Activated CD8-positive, alpha-beta memory T cell treated with anti-CD3 and anti-CD28 coated beads, Interleukin-2, amount 50 U/mL, for 24 hours (primary cell): ENCODE measurements around the gene CHCHD3.
"Not testable (repeated sequence)": the region's sequence is repeated elsewhere in the genome, so short reads cannot be mapped to it uniquely, and the experiment has no call there.

ENCODE experiments used
- DNase-seq: peaks from one replicate; pipeline ENCODE4 v3.0.0-alpha.2; 2020; ENCODE audit errors: extremely low read depth

Gene CHCHD3

DNA sequence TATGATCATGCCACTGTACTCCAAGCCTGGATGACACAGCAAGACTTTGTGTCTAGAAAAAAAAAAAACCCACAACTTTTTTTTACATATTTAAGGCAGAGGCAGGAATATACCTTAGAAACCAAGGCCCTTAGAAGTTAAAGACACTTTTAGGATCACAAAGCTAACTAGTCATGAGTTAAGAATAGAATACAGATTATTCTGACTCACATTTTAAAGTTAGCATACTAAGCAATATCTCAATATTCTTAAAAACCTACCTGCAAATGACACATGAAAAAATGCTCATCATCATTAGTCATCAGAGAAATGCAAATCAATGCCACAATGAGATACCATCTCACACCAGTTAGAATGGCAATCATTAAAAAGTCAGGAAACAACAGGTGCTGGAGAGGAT is 177.7 kb downstream of the CHCHD3 start:
- DNase-seq, result no peak

GRCh38 chr7:132902294-132902693 is 179.6 kb downstream of the CHCHD3 start:
- not testable (repeated sequence) for DNase-seq

DNA sequence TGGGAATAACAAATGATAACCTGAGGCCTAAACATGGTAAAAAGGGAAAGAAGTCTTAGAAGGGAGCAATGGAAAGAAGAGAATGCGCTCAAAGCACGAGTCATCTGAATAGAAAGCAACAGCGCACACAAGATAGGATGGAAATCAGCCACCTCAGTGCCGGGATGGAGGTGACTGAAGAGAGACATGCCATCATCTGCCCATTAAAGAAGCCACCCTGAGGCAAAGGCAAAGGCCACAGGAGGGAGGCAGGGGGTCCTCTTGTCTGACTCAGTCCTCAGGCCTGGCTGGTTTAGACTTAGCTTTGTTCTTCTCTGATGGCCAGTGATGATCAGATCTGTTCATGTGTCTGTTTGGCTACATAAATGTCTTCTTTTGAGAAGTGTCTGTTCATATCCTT is 180.6 kb downstream of the CHCHD3 start:
- no peak for DNase-seq

DNA sequence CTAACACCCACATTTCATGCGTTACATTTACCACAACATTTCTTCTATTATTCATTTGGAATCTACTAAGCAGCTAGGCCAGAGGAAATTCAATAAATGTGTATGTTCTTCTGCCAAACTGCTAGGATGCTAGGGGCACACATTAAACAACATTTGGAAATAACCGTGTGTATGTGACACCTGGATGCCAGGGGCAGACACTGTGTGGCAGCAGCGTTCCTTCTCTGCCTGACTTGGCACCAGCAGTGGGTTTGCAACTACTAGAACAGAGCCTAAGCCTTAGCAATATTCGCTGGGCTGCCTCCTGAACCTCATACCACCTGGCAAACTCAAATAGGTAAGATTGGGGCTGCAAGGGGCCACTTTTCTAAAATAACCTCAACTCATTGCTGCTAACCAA is 182.1 kb downstream of the CHCHD3 start:
- no peak for DNase-seq

DNA sequence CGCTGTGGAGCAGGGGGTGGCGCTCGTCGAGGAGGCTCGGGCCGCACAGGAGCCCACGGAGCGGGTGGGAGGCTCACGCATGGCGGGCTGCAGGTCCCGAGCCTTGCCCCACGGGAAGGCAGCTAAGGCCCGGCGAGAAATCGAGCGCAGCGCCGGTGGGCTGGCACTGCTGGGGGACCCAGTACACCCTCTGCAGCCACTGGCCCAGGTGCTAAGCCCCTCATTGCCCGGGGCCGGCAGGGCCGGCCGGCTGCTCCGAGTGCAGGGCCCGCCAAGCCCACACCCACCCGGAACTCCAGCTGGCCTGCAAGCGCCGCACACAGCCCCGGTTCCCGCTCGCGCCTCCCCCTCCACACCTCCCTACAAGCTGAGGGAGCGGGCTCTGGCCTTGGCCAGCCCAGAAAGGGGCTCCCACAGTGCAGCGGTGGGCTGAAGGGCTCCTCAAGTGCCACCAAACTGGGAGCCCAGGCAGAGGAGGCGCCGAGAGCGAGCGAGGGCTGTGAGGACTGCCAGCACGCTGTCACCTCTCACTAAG is 183.2 kb downstream of the CHCHD3 start:
- DNase-seq, result not testable (repeated sequence)

- DNase-seq, result no peak
These were observed 184.7 kb downstream of the CHCHD3 start for GRCh38 chr7:132897093-132897687.

- DNase-seq, result no peak
These were observed 186.7 kb downstream of the CHCHD3 start for GRCh38 chr7:132895231-132895630.

DNA sequence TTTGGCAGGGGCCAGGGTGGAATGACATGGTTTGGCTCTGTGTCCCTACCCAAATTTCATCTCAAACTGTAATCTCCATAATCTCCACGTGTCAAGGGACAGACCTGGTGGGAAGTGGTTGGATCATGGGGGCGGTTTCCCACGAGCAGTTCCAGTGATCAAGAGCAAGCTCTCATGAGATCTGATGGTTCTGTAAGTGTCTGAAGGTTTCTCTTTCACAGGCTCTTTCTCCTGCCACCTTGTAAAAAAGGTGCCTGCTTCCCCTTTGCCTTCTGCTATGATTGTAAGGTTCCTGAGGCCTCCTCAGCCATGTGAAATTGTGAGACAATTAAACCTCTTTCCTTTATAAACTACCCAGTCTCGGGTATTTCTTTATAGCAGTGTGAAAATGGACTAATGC is 188.3 kb downstream of the CHCHD3 start:
- DNase-seq, result no peak

DNA sequence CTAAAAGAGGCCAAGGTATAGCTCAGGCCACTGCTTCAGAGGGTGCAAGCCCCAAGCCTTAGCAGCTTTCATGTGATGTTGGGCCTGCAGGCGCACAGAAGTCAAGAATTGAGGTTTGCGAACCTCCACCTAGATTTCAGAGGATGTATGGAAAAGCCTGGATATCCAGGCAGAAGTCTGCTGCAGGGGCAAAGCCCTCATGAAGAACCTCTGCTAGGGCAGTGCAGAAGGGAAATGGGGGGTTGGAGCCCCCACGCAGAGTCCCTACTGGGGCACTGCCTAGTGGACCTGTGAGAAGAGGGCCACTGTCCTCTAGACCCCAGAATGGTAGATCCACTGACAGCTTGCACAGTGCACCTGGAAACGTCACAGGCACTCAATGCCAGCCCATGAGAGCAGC is 189.1 kb downstream of the CHCHD3 start:
- DNase-seq, result not testable (repeated sequence)

DNA sequence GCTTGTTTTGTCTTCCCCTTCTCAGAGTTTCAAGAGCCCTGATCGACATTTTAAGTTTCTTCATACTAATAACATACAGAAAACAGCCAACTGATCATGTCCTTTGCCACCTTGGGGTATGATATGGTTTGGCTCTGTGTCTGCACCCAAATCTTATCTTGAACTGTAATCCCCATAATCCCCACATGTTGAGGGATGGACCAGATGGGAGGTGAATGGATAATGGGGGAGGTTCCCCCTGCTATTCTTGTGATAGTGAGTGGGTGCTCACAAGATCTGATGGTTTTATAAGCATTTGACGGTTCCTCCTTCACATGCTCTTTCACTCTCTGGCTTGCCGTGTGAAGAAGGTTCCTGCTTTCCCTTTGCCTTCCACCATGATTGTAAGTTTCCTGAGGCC is 190.3 kb downstream of the CHCHD3 start:
- no peak for DNase-seq

GRCh38 chr7:132882714-132883428 is 199.0 kb downstream of the CHCHD3 start:
- DNase-seq, result peak; percentile 1

DNA sequence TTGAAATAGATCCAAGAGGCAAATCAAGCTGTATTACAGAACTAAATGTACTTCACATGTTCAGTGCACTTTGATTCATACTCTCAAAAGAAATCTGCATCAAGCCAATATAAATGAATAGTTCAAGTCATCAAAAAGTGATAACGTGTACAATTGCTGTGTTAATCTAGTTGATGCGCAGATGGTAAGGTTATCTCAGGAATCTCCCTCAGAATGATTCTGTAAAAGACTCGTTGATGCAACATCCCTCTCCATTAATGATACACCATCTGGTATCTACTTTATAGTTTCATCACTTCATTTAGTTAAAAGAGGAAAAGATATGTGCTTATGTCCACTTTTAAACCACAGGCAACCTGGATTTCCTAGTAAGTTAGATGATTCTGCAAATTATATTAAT is 200.6 kb downstream of the CHCHD3 start:
- no peak for DNase-seq

- DNase-seq, result no peak
These were observed 202.3 kb downstream of the CHCHD3 start for GRCh38 chr7:132879579-132879978.

DNA sequence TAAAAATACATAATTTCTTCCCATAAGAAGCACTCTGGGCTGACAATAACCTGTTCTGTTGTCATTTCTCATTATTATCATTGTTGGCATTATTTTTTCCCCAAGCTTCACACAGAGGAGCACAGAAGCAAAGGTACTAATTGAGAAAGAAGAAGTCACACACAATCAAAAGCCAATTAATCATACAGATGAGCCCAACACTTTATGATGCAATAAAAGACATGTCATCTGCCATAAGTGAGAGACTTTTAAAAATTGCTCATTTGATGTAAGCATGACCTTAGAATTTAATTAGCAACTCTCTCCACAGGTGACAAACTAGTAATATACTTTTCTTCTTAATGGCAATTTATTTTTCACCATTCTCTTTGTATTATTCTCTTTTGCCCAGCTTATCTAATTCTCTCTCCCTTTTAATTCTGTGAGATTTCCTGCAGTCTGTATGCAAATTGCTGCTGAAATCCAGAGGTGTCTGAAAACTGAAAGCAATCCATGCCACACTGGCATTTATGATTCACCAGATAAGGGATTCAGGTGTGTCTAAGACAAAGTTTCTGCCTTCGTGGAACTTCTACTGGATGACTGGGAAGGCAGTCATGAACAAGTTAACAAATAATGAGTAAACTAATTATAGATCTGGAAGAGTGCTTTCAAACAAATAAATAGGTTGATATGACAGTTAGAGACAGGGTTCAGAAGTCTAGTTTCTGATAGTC is 203.5 kb downstream of the CHCHD3 start:
- no peak for DNase-seq

- DNase-seq, result no peak
These were observed 204.3 kb downstream of the CHCHD3 start for GRCh38 chr7:132877573-132877972.

DNA sequence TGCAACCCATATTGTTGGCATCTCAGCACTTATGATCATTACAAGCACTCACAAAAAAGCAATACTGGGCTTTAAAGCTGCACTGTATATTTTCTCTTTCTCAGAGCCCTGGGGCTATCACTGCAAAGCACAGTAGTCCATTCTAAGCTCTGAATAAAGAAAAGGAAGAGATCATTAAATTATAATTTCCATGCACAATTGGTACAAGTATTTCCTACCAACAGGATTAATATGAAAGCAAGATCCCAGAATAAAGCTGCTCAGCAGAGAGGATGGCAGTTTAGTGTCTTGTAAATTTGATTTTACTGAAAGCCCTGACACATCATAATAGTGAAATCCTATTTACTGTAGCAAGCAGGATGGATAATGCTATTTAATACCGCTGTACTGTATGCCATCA is 205.3 kb downstream of the CHCHD3 start:
- DNase-seq, result no peak

- DNase-seq, result no peak
These were observed 209.9 kb downstream of the CHCHD3 start for GRCh38 chr7:132872034-132872433.

GRCh38 chr7:132871419-132871818 is 210.5 kb downstream of the CHCHD3 start:
- no peak for DNase-seq

DNA sequence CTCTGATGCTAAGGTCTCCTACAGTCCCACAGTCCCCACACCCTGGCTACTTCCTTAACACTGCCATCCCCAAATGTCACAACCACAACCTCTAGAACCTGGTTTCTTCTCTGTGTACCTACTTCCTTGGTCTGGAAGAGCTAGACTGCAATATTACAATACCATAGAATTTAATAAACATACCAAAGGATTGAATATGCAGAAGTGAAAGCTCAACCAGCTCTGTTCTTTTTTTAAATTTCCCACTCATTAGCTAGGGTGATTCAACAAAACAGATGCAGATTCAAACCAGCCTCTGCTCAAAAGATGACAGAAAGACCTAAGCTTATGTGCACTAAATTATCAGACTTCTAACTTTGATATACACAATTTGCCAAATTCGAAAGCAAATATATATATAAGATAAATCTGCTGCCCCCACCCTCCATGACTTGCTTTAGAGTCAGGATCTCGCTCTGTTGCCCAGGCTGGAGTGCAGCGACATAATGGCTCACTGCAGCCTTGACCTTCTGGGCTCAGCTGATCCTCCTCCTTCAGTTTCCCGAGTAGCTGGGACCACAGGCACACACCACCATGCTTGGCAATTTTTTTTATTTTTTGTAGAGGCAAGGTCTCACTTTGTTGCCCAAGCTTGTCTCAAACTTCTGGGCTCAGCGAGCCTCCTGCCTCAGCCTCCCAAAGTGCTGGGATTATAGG is 212.6 kb downstream of the CHCHD3 start:
- no peak for DNase-seq

DNA sequence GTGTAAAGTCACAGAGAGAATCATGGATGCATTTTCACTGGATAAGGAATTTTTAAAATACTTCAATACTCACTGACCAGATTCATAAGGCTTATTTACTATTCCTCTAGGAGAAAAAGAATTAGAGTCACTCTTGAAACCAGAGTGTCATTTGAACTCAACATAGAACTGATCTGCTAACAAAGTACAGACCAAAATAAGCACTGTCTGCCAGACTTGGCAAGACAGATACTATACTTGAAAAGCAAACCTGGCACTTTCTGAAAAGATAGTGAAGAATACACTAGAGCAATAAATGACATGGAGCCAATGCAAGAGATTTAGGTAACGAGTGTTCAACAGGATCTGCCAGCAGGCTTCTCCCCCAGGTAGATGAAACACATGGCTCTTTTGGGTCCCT is 215.3 kb downstream of the CHCHD3 start:
- no peak for DNase-seq

DNA sequence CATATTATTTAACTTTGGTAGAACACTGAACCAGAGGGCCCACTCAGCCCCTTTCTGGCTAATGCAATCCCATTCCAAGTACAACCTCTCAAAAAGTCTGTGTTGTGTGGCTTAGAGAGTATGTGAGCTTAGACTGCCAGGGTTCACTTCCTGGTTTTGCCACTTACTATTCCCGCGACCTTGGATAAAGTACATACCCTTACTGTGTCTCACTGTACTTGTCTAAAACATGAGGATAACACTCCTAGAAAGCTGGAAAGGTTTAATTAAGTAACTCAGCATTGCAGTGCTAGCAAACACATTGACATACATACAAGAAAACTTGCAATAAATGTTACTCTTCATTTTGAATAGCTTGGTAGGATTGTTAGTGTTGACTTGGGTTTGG is 215.8 kb downstream of the CHCHD3 start:
- no peak for DNase-seq
